DMS114 treated with DMSO at 0.1 percent for 48 hours (cell line): ENCODE measurements around the gene NT5C3B.
A peak's percentile ranks its signal among the peaks of the same experiment; 100 is the strongest.
"Not testable (repeated sequence)": the region's sequence is repeated elsewhere in the genome, so short reads cannot be mapped to it uniquely, and the experiment has no call there.

Source experiments
- DNase-seq: peaks from one replicate; lab custom pipeline; 2025; ENCODE audit not compliant: unreplicated experiment; lab: John Stamatoyannopoulos, UW

NT5C3B gene

GRCh38 chr17:41840781-41841180, 4.7 kb upstream of the NT5C3B start:
- DNase-seq = not testable (repeated sequence)

GRCh38 chr17:41839448-41839847, 3.4 kb upstream of the NT5C3B start:
- DNase-seq = not testable (repeated sequence)

DNA sequence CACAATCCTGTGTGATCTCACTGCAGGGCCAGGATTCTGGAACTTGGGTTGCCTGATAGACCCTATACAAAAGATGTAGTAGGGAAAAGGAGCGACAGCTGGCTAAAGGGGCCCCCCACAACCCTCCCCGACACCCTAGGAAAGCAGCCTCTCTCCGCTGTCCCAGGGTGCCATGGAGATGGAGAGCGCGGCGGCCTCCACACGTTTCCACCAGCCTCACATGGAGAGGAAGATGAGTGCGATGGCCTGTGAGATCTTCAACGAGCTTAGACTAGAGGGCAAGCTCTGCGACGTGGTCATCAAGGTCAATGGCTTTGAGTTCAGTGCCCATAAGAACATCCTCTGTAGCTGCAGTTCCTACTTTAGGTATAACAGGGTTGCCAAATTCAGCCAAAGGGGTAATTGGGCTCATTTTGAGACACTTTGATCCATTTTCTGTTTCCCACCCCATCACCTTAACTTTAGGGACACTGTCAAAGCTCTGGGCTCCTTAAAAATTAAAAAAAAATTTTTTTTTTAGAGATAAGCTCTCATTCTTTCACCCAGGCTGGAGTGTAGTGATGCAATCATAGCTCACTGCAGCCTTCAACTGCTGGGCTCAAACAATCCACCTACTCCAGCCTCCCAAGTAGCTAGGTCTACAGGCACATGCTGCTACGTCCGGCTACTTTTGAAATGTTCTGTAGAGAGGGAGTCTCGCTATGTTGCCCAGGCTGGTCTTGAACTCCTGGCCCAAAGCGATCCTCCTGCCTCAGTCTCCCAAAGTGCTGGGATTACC, 1.9 kb upstream of the NT5C3B start, which contains the start of gene KLHL10:
Gene KLHL10 (plus strand): TSS at position 65 of the 778 bp plus-strand sequence. CDS start 108 bp downstream, at position 173.
- DNase-seq = no peak

DNA sequence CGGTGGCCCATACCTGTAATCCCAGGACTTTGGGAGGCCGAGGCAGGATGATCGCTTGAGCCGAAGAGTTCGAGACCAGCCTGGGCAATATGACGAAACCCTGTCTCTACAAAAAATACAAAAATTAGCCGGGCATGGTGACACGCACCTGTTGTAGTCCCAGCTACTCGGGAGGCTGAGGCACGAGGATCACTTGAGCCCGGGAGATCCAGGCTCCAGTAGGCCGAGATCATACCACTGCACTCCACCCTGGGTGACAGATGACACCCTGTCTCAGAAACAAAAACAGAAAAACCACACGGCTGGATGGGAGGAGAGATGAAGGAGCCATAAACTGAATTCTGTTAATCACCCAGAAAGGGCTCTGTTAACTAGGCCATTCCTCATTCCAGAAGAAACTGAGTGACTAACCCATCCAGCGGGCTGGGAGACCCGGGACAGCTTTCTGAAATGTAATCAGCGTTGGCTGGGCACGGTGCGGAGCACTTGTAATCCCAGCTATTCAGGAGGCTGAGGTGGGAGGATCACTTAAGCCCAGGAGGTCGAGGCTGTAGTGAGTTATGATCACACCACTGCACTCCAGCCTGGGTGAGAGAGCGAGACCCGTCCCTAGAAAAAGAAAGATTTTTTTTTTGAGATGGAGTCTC, 641 bp upstream of the NT5C3B start:
- DNase-seq = no peak

DNA sequence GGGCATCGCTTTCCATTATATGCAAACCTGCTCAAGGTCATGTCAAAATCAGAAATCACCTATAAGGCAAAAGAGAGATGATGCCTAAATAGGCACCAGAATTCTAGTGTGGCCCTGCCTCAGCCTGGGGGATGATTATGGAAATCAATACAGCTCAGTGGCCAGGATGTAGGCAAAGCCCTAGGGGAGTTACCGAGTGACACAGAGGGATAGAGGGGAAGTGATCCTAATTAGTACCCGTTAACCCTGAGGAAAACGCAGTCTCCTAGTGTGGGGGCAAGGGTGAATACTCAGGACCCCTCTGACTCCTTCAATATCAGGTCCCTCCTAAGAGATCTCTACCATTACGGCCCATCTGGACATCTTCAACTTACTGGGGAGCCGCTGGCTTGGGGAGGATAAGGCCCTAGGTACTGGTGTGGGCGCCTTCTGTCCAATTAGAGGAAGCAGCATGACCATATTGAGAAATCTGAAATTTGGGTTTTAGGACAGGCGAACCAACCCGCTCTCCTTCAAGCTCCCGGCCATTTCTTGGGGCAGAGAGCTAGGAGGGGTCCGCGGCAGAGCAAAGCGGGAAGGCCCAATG, 725 bp downstream of the NT5C3B start:
- DNase-seq = no peak

- DNase-seq = not testable (repeated sequence)
These were observed 6.1 kb downstream of the NT5C3B start for GRCh38 chr17:41829961-41830360.

GRCh38 chr17:41825175-41825845, 10.7 kb downstream of the NT5C3B start:
- no peak for DNase-seq

DNA sequence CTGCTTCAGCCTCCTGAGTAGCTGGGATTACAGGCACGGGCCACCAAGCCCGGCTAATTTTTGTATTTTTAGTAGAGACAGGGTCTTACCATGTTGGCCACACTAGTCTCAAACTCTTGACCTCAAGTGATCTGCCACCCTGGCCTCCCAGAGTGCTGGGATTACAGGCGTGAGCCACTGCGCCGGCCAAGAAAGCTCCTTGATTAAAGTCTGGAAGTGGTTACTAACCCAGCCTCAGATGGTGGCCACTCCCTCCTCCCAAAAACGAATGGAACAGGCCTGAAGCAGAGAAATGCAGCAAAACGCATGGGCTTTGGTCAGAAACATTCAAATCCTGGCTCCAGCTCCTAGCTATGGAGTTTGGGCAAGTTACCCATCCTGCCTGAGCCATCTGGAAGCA, 11.9 kb downstream of the NT5C3B start:
- DNase-seq = no peak

DNA sequence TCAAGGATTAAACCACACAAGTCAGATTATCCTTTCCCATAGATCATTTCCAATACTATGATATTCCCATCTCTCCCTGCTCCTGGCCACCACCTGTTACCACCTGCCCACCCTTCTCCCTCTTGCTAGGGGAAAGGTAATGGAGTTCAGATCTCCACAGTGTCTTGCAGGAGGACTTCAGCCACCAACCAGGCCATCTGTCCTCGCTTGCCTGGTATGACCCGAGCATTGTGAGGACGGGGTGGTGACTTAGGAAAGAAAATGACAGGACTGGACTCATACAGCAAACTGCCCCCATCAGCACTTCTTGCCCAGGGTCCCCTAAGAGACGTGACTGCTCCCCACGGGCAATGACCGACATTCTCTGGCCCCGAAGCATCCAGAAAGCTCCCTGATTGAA, 12.5 kb downstream of the NT5C3B start:
- DNase-seq = no peak

- no peak for DNase-seq
These were observed 12.9 kb downstream of the NT5C3B start for GRCh38 chr17:41823141-41823524.

- no peak for DNase-seq
These were observed 13.6 kb downstream of the NT5C3B start for GRCh38 chr17:41822216-41823140.

GRCh38 chr17:41821776-41822175, 14.3 kb downstream of the NT5C3B start:
- no peak for DNase-seq

DNA sequence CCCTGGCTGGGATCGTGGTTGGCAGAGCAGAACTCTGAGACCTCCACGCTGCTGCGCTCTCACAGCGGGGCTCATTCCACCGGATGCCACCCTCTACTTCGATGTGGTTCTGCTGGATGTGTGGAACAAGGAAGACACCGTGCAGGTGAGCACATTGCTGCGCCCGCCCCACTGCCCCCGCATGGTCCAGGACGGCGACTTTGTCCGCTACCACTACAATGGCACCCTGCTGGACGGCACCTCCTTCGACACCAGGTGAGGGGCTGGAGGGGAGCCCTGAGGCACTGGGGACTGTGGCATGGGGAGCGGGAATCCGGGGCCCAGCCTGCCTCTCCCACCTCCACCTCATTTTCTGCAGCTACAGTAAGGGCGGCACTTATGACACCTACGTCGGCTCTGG, 18.0 kb downstream of the NT5C3B start:
- no peak for DNase-seq

- DNase-seq = no peak
These were observed 19.3 kb downstream of the NT5C3B start for GRCh38 chr17:41816637-41817320.

- no peak for DNase-seq
These were observed 21.8 kb downstream of the NT5C3B start for GRCh38 chr17:41814195-41814594.

- no peak for DNase-seq
These were observed 22.3 kb downstream of the NT5C3B start for GRCh38 chr17:41813699-41814124.

GRCh38 chr17:41813152-41813680, 22.8 kb downstream of the NT5C3B start:
- DNase-seq = no peak

DNA sequence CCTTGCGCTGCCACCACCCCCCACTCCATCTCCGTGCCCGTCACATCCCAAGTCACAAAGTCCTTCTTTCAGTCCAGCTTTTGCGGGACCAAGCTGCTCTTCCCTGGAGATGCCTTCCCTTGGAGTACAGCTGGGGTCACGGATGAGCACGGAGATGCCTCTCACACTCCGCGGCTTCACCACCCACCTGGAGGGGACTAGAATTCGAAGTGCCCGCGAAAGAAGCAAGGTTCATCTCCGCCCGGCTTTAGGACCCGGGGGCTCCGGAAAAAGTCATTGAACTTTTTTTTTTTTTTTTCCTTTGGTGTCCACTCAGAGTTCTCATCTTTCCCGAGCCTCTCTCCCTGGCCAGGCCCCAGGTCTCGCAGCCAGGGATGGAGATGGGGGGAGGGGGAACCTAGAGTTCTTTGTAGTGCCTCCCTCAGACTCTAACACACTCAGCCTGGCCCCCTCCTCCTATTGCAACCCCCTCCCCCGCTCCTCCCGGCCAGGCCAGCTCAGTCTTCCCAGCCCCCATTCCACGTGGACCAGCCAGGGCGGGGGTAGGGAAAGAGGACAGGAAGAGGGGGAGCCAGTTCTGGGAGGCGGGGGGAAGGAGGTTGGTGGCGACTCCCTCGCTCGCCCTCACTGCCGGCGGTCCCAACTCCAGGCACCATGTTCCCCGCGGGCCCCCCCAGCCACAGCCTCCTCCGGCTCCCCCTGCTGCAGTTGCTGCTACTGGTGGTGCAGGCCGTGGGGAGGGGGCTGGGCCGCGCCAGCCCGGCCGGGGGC, 23.5 kb downstream of the NT5C3B start, which contains the start of gene FKBP10:
Gene FKBP10 (plus strand): TSS at position 624 of the 771 bp plus-strand sequence. CDS start 31 bp downstream, at position 655.
- peak; percentile 74 for DNase-seq
